AG09319 (cell line): ENCODE data around the gene NSD1.

ENCODE experiments used
- DNase-seq: peaks from one replicate; pipeline ENCODE4 v3.0.0-alpha.2; 2010; ENCODE audit warnings: low read depth; ENCODE audit errors: extremely low read depth
- CTCF ChIP-seq: IDR thresholded peaks from 2 replicates; pipeline ENCODE4 v1.5.1; 2011; ENCODE audit warnings: low read depth, mild to moderate bottlenecking, inconsistent platforms, low read length, moderate library complexity

The NSD1 gene

DNA sequence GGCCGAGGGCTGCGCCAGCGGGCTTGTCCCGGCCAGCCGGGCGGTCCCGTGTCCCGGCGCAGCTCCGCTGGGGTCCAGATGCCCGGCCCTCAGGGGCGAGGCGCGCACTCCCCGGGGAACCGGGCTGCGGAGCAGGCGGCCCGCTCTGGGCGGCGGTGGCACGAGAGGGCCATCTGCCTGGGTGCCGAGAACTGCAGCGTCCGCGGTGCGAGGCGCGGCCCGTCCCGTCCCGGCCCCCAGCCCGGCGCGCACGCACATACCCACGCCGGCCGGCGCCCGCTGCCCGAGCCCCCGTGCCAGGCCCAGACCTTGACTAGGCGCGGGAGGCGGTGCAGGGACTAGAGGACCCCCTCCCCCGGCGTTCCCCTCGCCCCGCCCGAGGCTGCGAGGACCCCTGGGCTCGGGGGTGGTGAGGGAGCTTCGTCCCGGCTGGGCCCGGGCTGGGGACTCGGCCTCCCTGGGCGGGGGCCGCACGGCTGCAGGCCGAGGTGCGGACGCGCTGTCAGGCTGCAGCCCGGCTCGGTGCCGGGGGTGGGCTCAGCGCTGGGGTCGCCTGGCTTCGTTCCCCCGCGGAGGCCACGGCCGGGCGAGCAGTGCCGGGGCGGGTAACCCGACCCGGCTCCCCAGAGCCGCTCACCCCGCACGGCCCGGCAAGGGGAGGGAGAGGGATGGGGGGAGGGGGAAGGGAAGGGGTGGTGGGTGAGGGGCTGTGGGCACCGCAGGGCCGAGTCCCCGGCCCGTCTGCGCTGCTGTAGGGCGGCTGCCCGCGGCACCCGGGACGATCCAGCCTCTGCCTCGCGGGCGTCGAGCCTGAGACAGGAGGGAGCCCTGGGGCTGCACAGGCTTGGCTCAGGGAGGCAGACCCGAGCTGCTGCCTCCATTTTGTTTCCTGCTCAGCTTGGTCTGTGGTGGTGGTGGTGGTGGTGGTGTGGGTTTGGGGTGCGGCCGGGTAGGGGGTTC is 1.2 kb upstream of the NSD1 start:
- TF ChIP-seq CTCF = no peak
- no peak for DNase-seq

- no peak for TF ChIP-seq CTCF
- DNase-seq = no peak
Measured at GRCh38 chr5:177133853-177134696, 502 bp downstream of the NSD1 start.

GRCh38 chr5:177134697-177135225 is 1.2 kb downstream of the NSD1 start:
- no peak for DNase-seq
- TF ChIP-seq CTCF = no peak

GRCh38 chr5:177140312-177140711 is 6.7 kb downstream of the NSD1 start:
- DNase-seq = no peak
- no peak for TF ChIP-seq CTCF

DNA sequence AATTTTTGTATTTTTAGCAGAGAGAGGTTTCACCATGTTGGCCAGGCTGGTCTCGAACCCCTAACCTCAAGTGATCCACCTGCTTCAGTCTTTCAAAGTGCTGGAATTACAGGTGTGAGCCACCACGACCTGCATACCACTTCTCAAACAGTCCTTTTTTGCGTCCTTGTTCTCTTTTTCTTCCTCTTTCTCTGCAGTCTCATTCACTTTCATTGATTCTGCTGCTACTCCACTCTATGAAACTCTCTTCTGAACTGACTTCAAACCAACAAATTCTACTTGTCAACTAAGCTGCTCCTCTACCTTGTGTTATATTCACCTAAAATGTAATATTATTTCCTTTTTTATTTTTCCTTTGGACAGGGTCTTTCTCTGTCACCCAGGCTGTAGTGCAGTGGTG is 7.9 kb downstream of the NSD1 start:
- no peak for TF ChIP-seq CTCF
- DNase-seq = no peak

GRCh38 chr5:177142098-177142611 is 8.6 kb downstream of the NSD1 start:
- no peak for TF ChIP-seq CTCF
- DNase-seq = no peak
